SK-N-SH (cell line): ENCODE data around the gene ATP6V1F. TPM values are rescaled to one million over a fixed set of nuclear protein-coding genes. Genes with fewer than 3 reads are reported as not detected.

ENCODE experiments used
- CTCF ChIA-PET: fragments of 300-600, 350-600 bp; formaldehyde crosslinking; extraction: SDS; loops from one replicate; lab custom pipeline; 2021; lab: Yijun Ruan, JAX
- POLR2A ChIA-PET: fragments of 350-600 bp; sonication (Branson Sonifier 250); formaldehyde crosslinking; extraction: SDS; loops from one replicate; lab custom pipeline; 2020; ENCODE audit warnings: antibody characterized with exemption, inconsistent platforms; lab: Yijun Ruan, JAX
- DNase-seq: peaks from one replicate; pipeline ENCODE4 v3.0.0; 2012
- H2AFZ ChIP-seq: fragments of 200-600 bp; sonication (generic); 2 replicates; pipeline ENCODE4 v1.8.1; 2016; ENCODE audit warnings: antibody characterized with exemption, mild to moderate bottlenecking, low read depth
- H3F3A ChIP-seq: fragments of 200-600 bp; sonication (generic); replicated peaks from 2 replicates; pipeline ENCODE3; 2016; ENCODE audit warnings: antibody characterized with exemption, mild to moderate bottlenecking; ENCODE audit not compliant: insufficient read depth
- H3K27ac ChIP-seq, 2 experiments: fragments of 200-500 bp in 1 of 2; fragments of 200-600 bp in 1 of 2; sonication (Bioruptor generic) in 1 of 2; sonication (generic), shearing (Covaris generic) in 1 of 2; 2 replicates each; pipeline versions ENCODE4 v1.5.1 to v1.6.1; 2014 to 2016; ENCODE audit warnings: low read depth in 2 of 2, inconsistent platforms in 1 of 2, low read length in 1 of 2, mild to moderate bottlenecking in 1 of 2, mixed read lengths in 1 of 2
- H3K27me3 ChIP-seq: fragments of 200-600 bp; sonication (generic), shearing (Covaris generic); 2 replicates; pipeline ENCODE4 v1.6.1; 2016; ENCODE audit warnings: mixed run types; ENCODE audit not compliant: insufficient read depth
- H3K36me3 ChIP-seq, 2 experiments: fragments of 200-500 bp in 1 of 2; fragments of 200-600 bp in 1 of 2; sonication (Bioruptor generic) in 1 of 2; sonication (generic) in 1 of 2; replicated peaks in 1 of 2; 2 replicates each; pipeline versions ENCODE3 to v1.5.1; 2014 to 2016; ENCODE audit warnings: low read length in 1 of 2, mild to moderate bottlenecking in 1 of 2; ENCODE audit not compliant: insufficient read depth in 2 of 2, control insufficient read depth in 1 of 2
- H3K4me1 ChIP-seq, 2 experiments: fragments of 200-500 bp in 1 of 2; fragments of 200-600 bp in 1 of 2; sonication (Bioruptor generic) in 1 of 2; sonication (generic), shearing (Covaris generic) in 1 of 2; 2 replicates each; pipeline versions ENCODE4 v1.5.1 to v1.6.1; 2014 to 2016; ENCODE audit warnings: low read depth in 1 of 2, low read length in 1 of 2, mixed run types in 1 of 2; ENCODE audit not compliant: insufficient read depth in 2 of 2, control insufficient read depth in 1 of 2
- H3K4me2 ChIP-seq: fragments of 200-600 bp; sonication (generic), shearing (Covaris generic); 2 replicates; pipeline ENCODE4 v1.6.1; 2017; ENCODE audit warnings: mixed run types
- H3K4me3 ChIP-seq, 2 experiments: fragments of 200-500 bp in 1 of 2; fragments of 200-600 bp in 1 of 2; sonication (Bioruptor generic) in 1 of 2; sonication (generic), shearing (Covaris generic) in 1 of 2; 2 replicates each; pipeline versions ENCODE4 v1.5.1 to v1.8.1; 2014 to 2016; ENCODE audit warnings: low read depth in 2 of 2, inconsistent platforms in 1 of 2, low read length in 1 of 2, mild to moderate bottlenecking in 1 of 2, mixed read lengths in 1 of 2, moderate library complexity in 1 of 2
- H3K79me2 ChIP-seq: fragments of 200-600 bp; sonication (generic); 2 replicates; pipeline ENCODE4 v1.8.1; 2017; ENCODE audit warnings: mild to moderate bottlenecking; ENCODE audit not compliant: insufficient read depth
- H3K9ac ChIP-seq: fragments of 200-600 bp; sonication (generic); 2 replicates; pipeline ENCODE4 v1.6.1; 2017; ENCODE audit warnings: mixed run types
- H3K9me2 ChIP-seq: fragments of 200-600 bp; sonication (generic); 2 replicates; pipeline ENCODE4 v1.6.1; 2017; ENCODE audit warnings: mixed run types
- H3K9me3 ChIP-seq: fragments of 200-600 bp; sonication (generic); 2 replicates; pipeline ENCODE4 v1.6.1; 2017; ENCODE audit warnings: mixed run types, mild to moderate bottlenecking, moderate library complexity
- H4K20me1 ChIP-seq: fragments of 200-600 bp; sonication (generic); 2 replicates; pipeline ENCODE4 v1.6.1; 2017; ENCODE audit warnings: mild to moderate bottlenecking, mixed run types; ENCODE audit not compliant: insufficient read depth
- CTCF ChIP-seq: fragments of 200-600 bp; sonication (generic); IDR thresholded peaks from 2 replicates; pipeline ENCODE4 v1.6.1; 2017; ENCODE audit warnings: antibody characterized with exemption, mild to moderate bottlenecking, moderate library complexity
- ELF1 ChIP-seq: IDR thresholded peaks from 2 replicates; pipeline ENCODE4 v1.4.0; 2012
- FOXJ3 ChIP-seq: sonication (generic); formaldehyde crosslinking; IDR thresholded peaks from 2 replicates; pipeline ENCODE4 v1.5.1; 2020; ENCODE audit warnings: mild to moderate bottlenecking, missing genetic modification reagents
- GABPA ChIP-seq: IDR thresholded peaks from 2 replicates; pipeline ENCODE4 v1.4.0; 2012; ENCODE audit warnings: low read depth, mild to moderate bottlenecking
- MXI1 ChIP-seq: IDR thresholded peaks from 2 replicates; pipeline ENCODE4 v1.6.1; 2012; ENCODE audit warnings: mild to moderate bottlenecking, low read depth, low read length, improper control_type of control experiment
- NFIC ChIP-seq: IDR thresholded peaks from 2 replicates; pipeline ENCODE4 v1.4.0; 2012; ENCODE audit warnings: borderline replicate concordance
- NRF1 ChIP-seq: IDR thresholded peaks from 2 replicates; pipeline ENCODE4 v1.6.1; 2012; ENCODE audit warnings: low read depth, mild to moderate bottlenecking, low read length
- PBX3 ChIP-seq: IDR thresholded peaks from 2 replicates; pipeline ENCODE4; 2012
- POLR2AphosphoS5 ChIP-seq: IDR thresholded peaks from 2 replicates; pipeline ENCODE4 v1.6.1; 2012; ENCODE audit warnings: low read depth, low read length
- RAD21 ChIP-seq: IDR thresholded peaks from 2 replicates; pipeline ENCODE4 v1.6.1; 2012; ENCODE audit warnings: mild to moderate bottlenecking, low read length
- RCOR1 ChIP-seq: fragments of 150-350 bp; IDR thresholded peaks from 2 replicates; pipeline ENCODE4 v1.6.1; 2017; ENCODE audit warnings: antibody characterized with exemption, low read length
- RXRA ChIP-seq: IDR thresholded peaks from 2 replicates; pipeline ENCODE4 v1.4.0; 2012; ENCODE audit warnings: low read depth, mild to moderate bottlenecking, borderline replicate concordance
- TAF1 ChIP-seq: IDR thresholded peaks from 2 replicates; pipeline ENCODE4 v1.6.1; 2012; ENCODE audit warnings: low read depth, mild to moderate bottlenecking, low read length, moderate library complexity, borderline replicate concordance
- TCF12 ChIP-seq: IDR thresholded peaks from 2 replicates; pipeline ENCODE4 v1.4.0; 2012
- TEAD4 ChIP-seq: IDR thresholded peaks from 2 replicates; pipeline ENCODE4 v1.4.0; 2012; ENCODE audit warnings: mild to moderate bottlenecking, borderline replicate concordance; ENCODE audit not compliant: insufficient read depth
- ZBTB33 ChIP-seq: IDR thresholded peaks from 2 replicates; pipeline ENCODE4 v1.4.0; 2012; ENCODE audit warnings: low read depth, borderline replicate concordance
- WGBS: methylation state at CpG from one replicate; pipeline ENCODE4 v1.1.6; 2017; ENCODE audit warnings: low lambda C conversion rate; 5-methylcytosine and 5-hydroxymethylcytosine counted together
- polyA plus RNA-seq, 3 experiments: library from polyadenylated mRNA; depleted of rRNA; stranded (reverse); fragments of >200 nt; gene quantifications; 2 replicates each; pipeline ENCODE4 v1.2.3, GENCODE V29; 2012

The ATP6V1F gene
- polyA plus RNA-seq, 1 of the 3 experiments (the other 2 are of a cell fraction): 495 TPM

- POLR2A ChIA-PET: no interaction called here
- no peak overlapping the region for H3K4me2 ChIP-seq
- no peak for DNase-seq
These were observed 4.0 kb upstream of the ATP6V1F start for GRCh38 chr7:128858380-128859231.

More at GRCh38 chr7:128858380-128859231, 4.0 kb upstream of the ATP6V1F start:
- H3F3A ChIP-seq: peaks cover 50% of the 10 kb centered on the region
- H3K27me3 ChIP-seq: no peaks in the 10 kb centered on the region
- TF ChIP-seq RXRA (no peak), TEAD4 (no peak), CTCF (no peak), NRF1 (no peak), RCOR1 (no peak), TAF1 (no peak), RAD21 (no peak), ZBTB33 (no peak), NFIC (no peak), FOXJ3 (CRISPR knock-in tag) (no peak), GABPA (no peak), TCF12 (no peak), POLR2AphosphoS5 (no peak), PBX3 (no peak), MXI1 (no peak), ELF1 (no peak)
- CTCF ChIA-PET: interaction anchor here (2.2 to 2.4 kb wide), 2 partner anchors 21 to 25 kb away, joined by 11 read pairs; no protein-coding TSS in a partner anchor
- H4K20me1 ChIP-seq: peaks cover 4% of the 10 kb centered on the region
- 93% methylated on average over 17 of the region's 18 CpGs for WGBS
- H3K4me3 ChIP-seq: no peak overlapping the region
- no peak overlapping the region for H3K9ac ChIP-seq
- peaks cover 9% of the 10 kb centered on the region for H3K79me2 ChIP-seq
- peaks cover 0 to 17% of the 10 kb centered on the region in 2 experiments; a peak in 1 of 4 replicates for H3K4me1 ChIP-seq
- H2AFZ ChIP-seq: no peak overlapping the region
- H3K9me2 ChIP-seq: no peaks in the 10 kb centered on the region
- no peaks in the 10 kb centered on the region for H3K9me3 ChIP-seq
- no peak overlapping the region for H3K27ac ChIP-seq
- H3K36me3 ChIP-seq: peaks cover 26 to 40% of the 10 kb centered on the region in 2 experiments
